Vagina (tissue), 2 donors: ENCODE data around the gene ARHGAP24.

Experiments
- CTCF ChIP-seq, 3 experiments: fragments of 450-650 bp in 2 of 3; fragments of 200-600 bp in 1 of 3; sonication (generic) in 1 of 3; IDR thresholded peaks; one replicate each; pipeline ENCODE4 v1.5.1; 2017 to 2019; ENCODE audit warnings: antibody characterized with exemption in 3 of 3, mild to moderate bottlenecking in 2 of 3, moderate library complexity in 2 of 3
- POLR2AphosphoS5 ChIP-seq, 2 donors: sonication (generic); formaldehyde crosslinking; IDR thresholded peaks; one replicate each; pipeline ENCODE4 v1.9.0; 2017; ENCODE audit warnings: antibody characterized with exemption in 2 of 2, mild to moderate bottlenecking in 2 of 2, low read depth in 1 of 2; ENCODE audit not compliant: insufficient read depth in 1 of 2

GRCh38 chr4:85909851-85910250, 434.9 kb downstream of the ARHGAP24 start:
- TF ChIP-seq POLR2AphosphoS5 (IDR thresholded peaks at IDR 0.05; ENCODE audit: insufficient read depth in 1 of 2, low read depth in 1 of 2) (no peak), CTCF (IDR thresholded peaks at IDR 0.05) (no peak)
